HEK293 (cell line): ENCODE results near the gene FHIT.

Experiments used
- CTCF ChIA-PET: fragments of 350-600 bp; formaldehyde crosslinking; extraction: SDS; loops from one replicate; lab custom pipeline; 2021; ENCODE audit warnings: antibody characterized with exemption; lab: Yijun Ruan, JAX
- POLR2A ChIA-PET: fragments of 300-600 bp; formaldehyde crosslinking; extraction: SDS; loops from one replicate; lab custom pipeline; 2020; ENCODE audit warnings: antibody characterized with exemption, inconsistent platforms; lab: Yijun Ruan, JAX
- H3K27ac ChIP-seq: fragments of 200-500 bp; sonication (Bioruptor generic); 2 replicates; pipeline ENCODE4 v1.5.1; 2014; ENCODE audit warnings: low read depth, low read length, control low read depth, inconsistent platforms; ENCODE audit errors: extremely low read depth
- H3K36me3 ChIP-seq, 2 experiments: fragments of 200-500 bp in 1 of 2; sonication (Bioruptor generic) in 1 of 2; 1 replicate in 1 of 2; 2 replicates in 1 of 2; pipeline ENCODE4 v1.5.1; 2014 to 2017; ENCODE audit warnings: inconsistent platforms in 2 of 2, low read length in 2 of 2; ENCODE audit not compliant: control insufficient read depth in 2 of 2, insufficient read depth in 1 of 2
- H3K4me1 ChIP-seq: fragments of 200-500 bp; sonication (Bioruptor generic); 2 replicates; pipeline ENCODE4 v1.5.1; 2014; ENCODE audit warnings: mild to moderate bottlenecking, low read length, inconsistent platforms; ENCODE audit not compliant: control insufficient read depth, insufficient read depth
- H3K4me3 ChIP-seq: 2 replicates; pipeline ENCODE4 v1.5.1; 2011; ENCODE audit warnings: low read depth, mild to moderate bottlenecking, control low read depth, low read length, moderate library complexity
- H3K9me3 ChIP-seq: fragments of 200-500 bp; sonication (Bioruptor generic); 2 replicates; pipeline ENCODE4 v1.5.1; 2014; ENCODE audit warnings: low read depth, low read length, inconsistent platforms; ENCODE audit not compliant: control insufficient read depth, insufficient read depth
- GFI1B ChIP-seq: fragments of 450-650 bp; formaldehyde crosslinking; IDR thresholded peaks from 2 replicates; pipeline ENCODE4 v1.5.1; 2016; ENCODE audit warnings: missing biosample characterization, missing genetic modification characterization
- GLIS2 ChIP-seq: fragments of 450-650 bp; formaldehyde crosslinking; IDR thresholded peaks from 2 replicates; pipeline ENCODE4 v1.5.1; 2016; ENCODE audit warnings: missing biosample characterization, missing genetic modification characterization
- KLF7 ChIP-seq: fragments of 450-650 bp; formaldehyde crosslinking; IDR thresholded peaks from 2 replicates; pipeline ENCODE4 v1.5.1; 2016; ENCODE audit warnings: missing biosample characterization, missing genetic modification characterization, borderline replicate concordance
- SCRT1 ChIP-seq: fragments of 450-650 bp; formaldehyde crosslinking; IDR thresholded peaks from 2 replicates; pipeline ENCODE4 v1.5.1; 2016; ENCODE audit warnings: missing biosample characterization, missing genetic modification characterization, borderline replicate concordance
- ZBTB26 ChIP-seq: fragments of 450-650 bp; formaldehyde crosslinking; optimal IDR thresholded peaks from 2 replicates; pipeline ENCODE3; 2016; ENCODE audit warnings: missing biosample characterization, mild to moderate bottlenecking, missing genetic modification characterization
- ZBTB8A ChIP-seq: fragments of 450-650 bp; formaldehyde crosslinking; IDR thresholded peaks from 2 replicates; pipeline ENCODE4 v1.5.1; 2016; ENCODE audit warnings: missing biosample characterization, missing genetic modification characterization
- ZFP3 ChIP-seq: fragments of 450-650 bp; formaldehyde crosslinking; IDR thresholded peaks from 2 replicates; pipeline ENCODE4 v1.5.1; 2016; ENCODE audit warnings: low read depth, missing biosample characterization, missing genetic modification characterization
- ZNF157 ChIP-seq: fragments of 450-650 bp; formaldehyde crosslinking; IDR thresholded peaks from 2 replicates; pipeline ENCODE4 v1.5.1; 2016; ENCODE audit warnings: missing biosample characterization, missing genetic modification characterization
- ZNF175 ChIP-seq: fragments of 450-650 bp; formaldehyde crosslinking; IDR thresholded peaks from 2 replicates; pipeline ENCODE4 v1.5.1; 2016; ENCODE audit warnings: missing biosample characterization, missing genetic modification characterization
- ZNF223 ChIP-seq: fragments of 450-650 bp; formaldehyde crosslinking; IDR thresholded peaks from 2 replicates; pipeline ENCODE4 v1.5.1; 2016; ENCODE audit warnings: missing biosample characterization, missing genetic modification characterization
- ZNF404 ChIP-seq: fragments of 450-650 bp; formaldehyde crosslinking; IDR thresholded peaks from 2 replicates; pipeline ENCODE4 v1.5.1; 2017; ENCODE audit warnings: missing biosample characterization, missing genetic modification characterization
- ZNF426 ChIP-seq: fragments of 450-650 bp; formaldehyde crosslinking; IDR thresholded peaks from 2 replicates; pipeline ENCODE4 v1.5.1; 2017; ENCODE audit warnings: missing biosample characterization, missing genetic modification characterization, mild to moderate bottlenecking, inconsistent platforms, moderate library complexity
- ZNF529 ChIP-seq: fragments of 450-650 bp; formaldehyde crosslinking; IDR thresholded peaks from 2 replicates; pipeline ENCODE4 v1.5.1; 2017; ENCODE audit warnings: missing genetic modification characterization, missing biosample characterization; ENCODE audit not compliant: insufficient replicate concordance
- ZNF560 ChIP-seq: fragments of 450-650 bp; formaldehyde crosslinking; IDR thresholded peaks from 2 replicates; pipeline ENCODE4 v1.5.1; 2017; ENCODE audit warnings: missing biosample characterization, missing genetic modification characterization, borderline replicate concordance
- ZNF610 ChIP-seq: fragments of 450-650 bp; formaldehyde crosslinking; IDR thresholded peaks from 2 replicates; pipeline ENCODE4 v1.5.1; 2016; ENCODE audit warnings: missing biosample characterization, missing genetic modification characterization, borderline replicate concordance
- ZNF670 ChIP-seq: fragments of 450-650 bp; formaldehyde crosslinking; IDR thresholded peaks from 2 replicates; pipeline ENCODE4 v1.5.1; 2016; ENCODE audit warnings: missing biosample characterization, missing genetic modification characterization, low read depth
- ZNF792 ChIP-seq: fragments of 450-650 bp; formaldehyde crosslinking; IDR thresholded peaks from 2 replicates; pipeline ENCODE4 v1.5.1; 2016; ENCODE audit warnings: missing biosample characterization, missing genetic modification characterization
- TF ChIP-seq, protein P1 (sequence below): fragments of 450-650 bp; formaldehyde crosslinking; IDR thresholded peaks from 2 replicates; pipeline ENCODE4 v1.5.1; 2016; ENCODE audit warnings: missing biosample characterization, missing genetic modification characterization, borderline replicate concordance
- TF ChIP-seq, protein P2 (sequence below): fragments of 450-650 bp; formaldehyde crosslinking; conservative IDR thresholded peaks from 2 replicates; pipeline ENCODE4 v1.5.1; 2016; ENCODE audit warnings: low read depth, missing biosample characterization, missing genetic modification characterization

Gene FHIT

DNA sequence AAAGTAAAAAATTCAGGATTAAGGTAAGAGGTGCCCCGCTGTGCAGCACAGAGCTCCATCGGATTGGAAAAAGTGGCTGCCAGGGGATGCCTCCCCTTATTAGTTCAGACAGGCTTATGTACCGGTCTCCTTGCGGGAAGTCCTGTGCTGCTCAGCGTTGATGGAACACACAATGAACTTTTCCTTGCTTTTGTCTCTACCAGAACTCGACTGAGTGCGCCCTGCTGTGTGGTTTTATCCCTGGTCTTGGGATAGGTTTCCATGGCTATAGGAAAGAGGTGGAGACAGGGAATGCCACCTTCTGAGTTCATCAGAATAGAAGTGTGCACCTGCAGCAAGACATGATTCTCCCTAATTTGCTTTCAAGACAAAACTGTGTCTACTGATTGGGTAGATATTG, 1455.5 kb downstream of the FHIT start (continued):
- TF ChIP-seq, protein P1, sequence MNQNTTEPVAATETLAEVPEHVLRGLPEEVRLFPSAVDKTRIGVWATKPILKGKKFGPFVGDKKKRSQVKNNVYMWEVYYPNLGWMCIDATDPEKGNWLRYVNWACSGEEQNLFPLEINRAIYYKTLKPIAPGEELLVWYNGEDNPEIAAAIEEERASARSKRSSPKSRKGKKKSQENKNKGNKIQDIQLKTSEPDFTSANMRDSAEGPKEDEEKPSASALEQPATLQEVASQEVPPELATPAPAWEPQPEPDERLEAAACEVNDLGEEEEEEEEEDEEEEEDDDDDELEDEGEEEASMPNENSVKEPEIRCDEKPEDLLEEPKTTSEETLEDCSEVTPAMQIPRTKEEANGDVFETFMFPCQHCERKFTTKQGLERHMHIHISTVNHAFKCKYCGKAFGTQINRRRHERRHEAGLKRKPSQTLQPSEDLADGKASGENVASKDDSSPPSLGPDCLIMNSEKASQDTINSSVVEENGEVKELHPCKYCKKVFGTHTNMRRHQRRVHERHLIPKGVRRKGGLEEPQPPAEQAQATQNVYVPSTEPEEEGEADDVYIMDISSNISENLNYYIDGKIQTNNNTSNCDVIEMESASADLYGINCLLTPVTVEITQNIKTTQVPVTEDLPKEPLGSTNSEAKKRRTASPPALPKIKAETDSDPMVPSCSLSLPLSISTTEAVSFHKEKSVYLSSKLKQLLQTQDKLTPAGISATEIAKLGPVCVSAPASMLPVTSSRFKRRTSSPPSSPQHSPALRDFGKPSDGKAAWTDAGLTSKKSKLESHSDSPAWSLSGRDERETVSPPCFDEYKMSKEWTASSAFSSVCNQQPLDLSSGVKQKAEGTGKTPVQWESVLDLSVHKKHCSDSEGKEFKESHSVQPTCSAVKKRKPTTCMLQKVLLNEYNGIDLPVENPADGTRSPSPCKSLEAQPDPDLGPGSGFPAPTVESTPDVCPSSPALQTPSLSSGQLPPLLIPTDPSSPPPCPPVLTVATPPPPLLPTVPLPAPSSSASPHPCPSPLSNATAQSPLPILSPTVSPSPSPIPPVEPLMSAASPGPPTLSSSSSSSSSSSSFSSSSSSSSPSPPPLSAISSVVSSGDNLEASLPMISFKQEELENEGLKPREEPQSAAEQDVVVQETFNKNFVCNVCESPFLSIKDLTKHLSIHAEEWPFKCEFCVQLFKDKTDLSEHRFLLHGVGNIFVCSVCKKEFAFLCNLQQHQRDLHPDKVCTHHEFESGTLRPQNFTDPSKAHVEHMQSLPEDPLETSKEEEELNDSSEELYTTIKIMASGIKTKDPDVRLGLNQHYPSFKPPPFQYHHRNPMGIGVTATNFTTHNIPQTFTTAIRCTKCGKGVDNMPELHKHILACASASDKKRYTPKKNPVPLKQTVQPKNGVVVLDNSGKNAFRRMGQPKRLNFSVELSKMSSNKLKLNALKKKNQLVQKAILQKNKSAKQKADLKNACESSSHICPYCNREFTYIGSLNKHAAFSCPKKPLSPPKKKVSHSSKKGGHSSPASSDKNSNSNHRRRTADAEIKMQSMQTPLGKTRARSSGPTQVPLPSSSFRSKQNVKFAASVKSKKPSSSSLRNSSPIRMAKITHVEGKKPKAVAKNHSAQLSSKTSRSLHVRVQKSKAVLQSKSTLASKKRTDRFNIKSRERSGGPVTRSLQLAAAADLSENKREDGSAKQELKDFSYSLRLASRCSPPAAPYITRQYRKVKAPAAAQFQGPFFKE (tag by site-specific recombination) = no peak
- TF ChIP-seq ZNF426 (tag by site-specific recombination) (no peak), KLF7 (tag by site-specific recombination) (no peak), SCRT1 (no peak), ZNF792 (tag by site-specific recombination) (no peak)

GRCh38 chr3:59793976-59794375, 1457.3 kb downstream of the FHIT start:
- CTCF ChIA-PET = no interaction called here
- Histone ChIP-seq H3K4me1 (no peaks in the 10 kb centered on the region), H3K36me3 (no peaks in the 10 kb centered on the region), H3K9me3 (no peaks in the 10 kb centered on the region), H3K4me3 (no peak overlapping the region), H3K27ac (no peak overlapping the region)
- POLR2A ChIA-PET = no interaction called here
- TF ChIP-seq ZBTB8A (tag by site-specific recombination) (no peak), ZNF610 (tag by site-specific recombination) (no peak), GLIS2 (no peak), ZNF175 (no peak)
- TF ChIP-seq, protein P2, sequence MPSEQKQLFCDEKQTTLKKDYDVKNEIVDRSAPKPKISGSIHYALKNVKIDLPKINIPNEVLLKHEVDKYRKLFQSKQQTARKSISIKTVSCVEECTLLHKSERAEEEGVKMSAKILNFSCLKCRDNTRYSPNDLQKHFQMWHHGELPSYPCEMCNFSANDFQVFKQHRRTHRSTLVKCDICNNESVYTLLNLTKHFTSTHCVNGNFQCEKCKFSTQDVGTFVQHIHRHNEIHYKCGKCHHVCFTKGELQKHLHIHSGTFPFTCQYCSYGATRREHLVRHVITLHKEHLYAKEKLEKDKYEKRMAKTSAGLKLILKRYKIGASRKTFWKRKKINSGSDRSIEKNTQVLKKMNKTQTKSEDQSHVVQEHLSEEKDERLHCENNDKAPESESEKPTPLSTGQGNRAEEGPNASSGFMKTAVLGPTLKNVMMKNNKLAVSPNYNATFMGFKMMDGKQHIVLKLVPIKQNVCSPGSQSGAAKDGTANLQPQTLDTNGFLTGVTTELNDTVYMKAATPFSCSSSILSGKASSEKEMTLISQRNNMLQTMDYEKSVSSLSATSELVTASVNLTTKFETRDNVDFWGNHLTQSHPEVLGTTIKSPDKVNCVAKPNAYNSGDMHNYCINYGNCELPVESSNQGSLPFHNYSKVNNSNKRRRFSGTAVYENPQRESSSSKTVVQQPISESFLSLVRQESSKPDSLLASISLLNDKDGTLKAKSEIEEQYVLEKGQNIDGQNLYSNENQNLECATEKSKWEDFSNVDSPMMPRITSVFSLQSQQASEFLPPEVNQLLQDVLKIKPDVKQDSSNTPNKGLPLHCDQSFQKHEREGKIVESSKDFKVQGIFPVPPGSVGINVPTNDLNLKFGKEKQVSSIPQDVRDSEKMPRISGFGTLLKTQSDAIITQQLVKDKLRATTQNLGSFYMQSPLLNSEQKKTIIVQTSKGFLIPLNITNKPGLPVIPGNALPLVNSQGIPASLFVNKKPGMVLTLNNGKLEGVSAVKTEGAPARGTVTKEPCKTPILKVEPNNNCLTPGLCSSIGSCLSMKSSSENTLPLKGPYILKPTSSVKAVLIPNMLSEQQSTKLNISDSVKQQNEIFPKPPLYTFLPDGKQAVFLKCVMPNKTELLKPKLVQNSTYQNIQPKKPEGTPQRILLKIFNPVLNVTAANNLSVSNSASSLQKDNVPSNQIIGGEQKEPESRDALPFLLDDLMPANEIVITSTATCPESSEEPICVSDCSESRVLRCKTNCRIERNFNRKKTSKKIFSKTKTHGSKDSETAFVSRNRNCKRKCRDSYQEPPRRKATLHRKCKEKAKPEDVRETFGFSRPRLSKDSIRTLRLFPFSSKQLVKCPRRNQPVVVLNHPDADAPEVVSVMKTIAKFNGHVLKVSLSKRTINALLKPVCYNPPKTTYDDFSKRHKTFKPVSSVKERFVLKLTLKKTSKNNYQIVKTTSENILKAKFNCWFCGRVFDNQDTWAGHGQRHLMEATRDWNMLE (tag by site-specific recombination) = no peak

DNA sequence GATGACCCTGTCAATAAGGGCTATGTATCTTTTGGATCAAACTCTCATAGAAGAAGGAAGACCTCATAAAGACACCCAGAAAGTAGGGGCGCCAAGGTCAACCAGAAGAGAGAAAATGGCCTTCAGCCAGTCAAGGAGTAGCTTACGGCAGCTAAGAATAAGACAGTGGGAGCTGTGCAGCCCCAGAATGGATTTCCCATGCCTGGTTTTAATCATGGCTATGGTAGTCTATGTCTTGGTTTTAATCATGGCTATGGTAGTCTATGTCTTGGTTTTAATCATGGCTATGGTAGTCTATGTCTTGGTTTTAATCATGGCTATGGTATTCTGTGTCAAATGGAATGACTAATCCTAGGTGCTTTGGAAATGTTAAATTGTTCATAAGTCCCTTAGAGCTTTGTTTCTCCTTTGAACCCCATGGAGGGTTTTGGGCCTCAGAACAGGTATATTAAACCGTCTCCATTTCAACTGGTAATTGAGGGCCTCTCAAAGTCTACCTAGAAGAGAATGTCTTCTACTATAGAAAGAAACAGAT, 1459.4 kb downstream of the FHIT start:
- Histone ChIP-seq H3K9me3 (no peaks in the 10 kb centered on the region), H3K36me3 (no peaks in the 10 kb centered on the region), H3K4me3 (no peak overlapping the region), H3K4me1 (no peaks in the 10 kb centered on the region), H3K27ac (no peak overlapping the region)
- ChIA-PET POLR2A (no interaction called here), CTCF (interaction anchor here (0.6 kb wide), 1 partner anchor 18 kb away, joined by 3 read pairs; no protein-coding TSS in a partner anchor)
- TF ChIP-seq ZFP3 (no peak), ZNF404 (no peak), ZNF157 (tag by site-specific recombination) (no peak), ZNF560 (no peak), ZNF223 (tag by site-specific recombination) (no peak), ZNF529 (tag by site-specific recombination) (no peak), ZNF670 (tag by site-specific recombination) (no peak), GFI1B (tag by site-specific recombination) (no peak), ZBTB26 (tag by site-specific recombination) (no peak)
